GM12878 (cell line): ENCODE measurements around the gene SLC12A7. TPM values are rescaled to one million over a fixed set of nuclear protein-coding genes. Genes with fewer than 3 reads are reported as not detected.
A peak's percentile ranks its signal among the peaks of the same experiment; 100 is the strongest.

Experiments used
- ATAC-seq: fragments of 200-7000 bp; cut with Tn5 transposase; 3 replicates; pipeline ENCODE4 v1.9.1; 2020; ENCODE audit warnings: mild to moderate bottlenecking, moderate library complexity
- BruUV-seq: library from RNA; stranded (reverse); fragments of 400-500 nt; replicated peaks from 2 replicates; lab custom pipeline; 2021; lab: Mats Ljungman, UMichigan
- CTCF ChIA-PET: fragments of 300-600 bp; sonication (Branson Sonifier 250); formaldehyde crosslinking; extraction: SDS; loops from one replicate; lab custom pipeline; 2021; ENCODE audit warnings: inconsistent platforms; lab: Yijun Ruan, JAX
- POLR2A ChIA-PET: fragments of 350-600 bp; formaldehyde crosslinking; extraction: SDS; loops from one replicate; lab custom pipeline; 2021; ENCODE audit warnings: inconsistent platforms; lab: Charles Lee
- RAD21 ChIA-PET: fragments of 300-600 bp; sonication (Branson Sonifier 250); formaldehyde crosslinking; loops from one replicate; lab custom pipeline; 2023; ENCODE audit warnings: antibody characterized with exemption; ENCODE audit not compliant: unreplicated experiment; lab: Charles Lee
- SMC1A ChIA-PET: fragments of 300-600 bp; sonication (Branson Sonifier 250); formaldehyde crosslinking; loops from one replicate; lab custom pipeline; 2023; ENCODE audit not compliant: unreplicated experiment, uncharacterized antibody; lab: Charles Lee
- DNase-seq: peaks from one replicate; pipeline ENCODE4 v3.0.0-alpha.2; 2011; ENCODE audit warnings: low read depth, low spot score
- FAIRE-seq: peaks from 3 replicates; lab custom pipeline; 2011; peaks lifted over from hg19 to GRCh38; lab: Jason Lieb, UNC
- H2AFZ ChIP-seq: 2 replicates; pipeline ENCODE4 v1.6.0; 2011; ENCODE audit warnings: low read depth, low read length, control low read depth; ENCODE audit not compliant: control insufficient read depth
- H3K27ac ChIP-seq: 2 replicates; pipeline ENCODE4 v1.5.1; 2011; ENCODE audit warnings: control low read depth; ENCODE audit not compliant: control insufficient read depth, insufficient read depth
- H3K27me3 ChIP-seq, 2 experiments: replicated peaks in 1 of 2; 2 replicates each; pipeline versions ENCODE4 v1.6.0 to v1.6.1; 2011; ENCODE audit warnings: low read length in 1 of 2; ENCODE audit not compliant: control insufficient read depth in 2 of 2, insufficient read depth in 2 of 2
- H3K36me3 ChIP-seq, 2 experiments: 2 replicates each; pipeline ENCODE4 v1.5.1; 2011; ENCODE audit warnings: low read length in 1 of 2; ENCODE audit not compliant: control insufficient read depth in 2 of 2, insufficient read depth in 2 of 2
- H3K4me1 ChIP-seq: 2 replicates; pipeline ENCODE4 v1.6.1; 2011; ENCODE audit warnings: mild to moderate bottlenecking, low read length, moderate library complexity, mixed read lengths; ENCODE audit not compliant: control insufficient read depth, insufficient read depth
- H3K4me2 ChIP-seq: 2 replicates; pipeline ENCODE4 v1.6.0; 2011; ENCODE audit warnings: control low read depth; ENCODE audit not compliant: control insufficient read depth, insufficient read depth
- H3K4me3 ChIP-seq: fragments of 200-600 bp; sonication (generic); 2 replicates; pipeline ENCODE4 v1.5.1; 2016
- H3K79me2 ChIP-seq: 2 replicates; pipeline ENCODE4 v1.6.0; 2011; ENCODE audit warnings: low read length; ENCODE audit not compliant: control insufficient read depth, insufficient read depth
- H3K9ac ChIP-seq: 2 replicates; pipeline ENCODE4 v1.8.0; 2011; ENCODE audit warnings: low read length, control low read depth, mixed read lengths; ENCODE audit not compliant: control insufficient read depth, insufficient read depth
- H3K9me3 ChIP-seq: replicated peaks from 3 replicates; pipeline ENCODE4 v1.5.1; 2011; ENCODE audit warnings: mild to moderate bottlenecking, low read length; ENCODE audit not compliant: control insufficient read depth, insufficient read depth
- H4K20me1 ChIP-seq: 2 replicates; pipeline ENCODE4 v1.6.0; 2011; ENCODE audit not compliant: control insufficient read depth, insufficient read depth
- BHLHE40 ChIP-seq, 2 experiments: fragments of 450-650 bp in 1 of 2; IDR thresholded peaks; 2 replicates each; pipeline ENCODE4 v1.6.1; 2011 to 2017; ENCODE audit warnings: low read depth in 2 of 2, borderline replicate concordance in 1 of 2, improper control_type of control experiment in 1 of 2, low read length in 1 of 2, mild to moderate bottlenecking in 1 of 2
- CREB1 ChIP-seq: IDR thresholded peaks from 2 replicates; pipeline ENCODE4 v1.6.1; 2012; ENCODE audit warnings: low read depth, mild to moderate bottlenecking, inconsistent platforms
- GATAD2B ChIP-seq: fragments of 450-650 bp; conservative IDR thresholded peaks from 2 replicates; pipeline ENCODE4 v1.6.1; 2017; ENCODE audit warnings: low read depth, mild to moderate bottlenecking, moderate library complexity
- KAT2A ChIP-seq: conservative IDR thresholded peaks from 2 replicates; pipeline ENCODE4 v1.6.1; 2011; ENCODE audit warnings: low read depth, low read length; ENCODE audit not compliant: control insufficient read depth
- MTA2 ChIP-seq: fragments of 450-650 bp; IDR thresholded peaks from 2 replicates; pipeline ENCODE4 v1.6.1; 2016; ENCODE audit warnings: low read depth, mild to moderate bottlenecking, moderate library complexity
- MTA3 ChIP-seq: IDR thresholded peaks from 2 replicates; pipeline ENCODE4 v1.6.1; 2012; ENCODE audit warnings: low read length, inconsistent platforms, borderline replicate concordance
- POLR2AphosphoS5 ChIP-seq: IDR thresholded peaks from 2 replicates; pipeline ENCODE4 v1.6.1; 2011; ENCODE audit warnings: mild to moderate bottlenecking, low read length, inconsistent platforms
- POU2F2 ChIP-seq: IDR thresholded peaks from 3 replicates; pipeline ENCODE4 v1.6.1; 2011; ENCODE audit warnings: low read depth, mild to moderate bottlenecking, low read length, borderline replicate concordance
- SREBF1 ChIP-seq: IDR thresholded peaks from 2 replicates; pipeline ENCODE4 v1.6.1; 2012; ENCODE audit warnings: mild to moderate bottlenecking, low read length
- STAT1 ChIP-seq: fragments of 450-650 bp; conservative IDR thresholded peaks from 2 replicates; pipeline ENCODE4 v1.6.1; 2014; ENCODE audit warnings: antibody characterized with exemption, mild to moderate bottlenecking
- WGBS: methylation state at CpG from one replicate; pipeline ENCODE4 v1.1.6; 2016; ENCODE audit warnings: low lambda C conversion rate; ENCODE audit not compliant: insufficient replicate concordance, insufficient coverage; ENCODE audit errors: missing lambda C conversion rate; 5-methylcytosine and 5-hydroxymethylcytosine counted together
- in situ Hi-C: fragments of 300-500 bp; cut with MboI; formaldehyde crosslinking; loops from 9 replicates; pipeline ENCODE4 v1.14.3; 2018; ENCODE audit warnings: mixed read lengths
- intact Hi-C: fragments of 100-400 bp; cut with micrococcal nuclease; formaldehyde crosslinking; loops from one replicate; pipeline ENCODE4 v1.14.2; 2022; ENCODE audit not compliant: unreplicated experiment
- polyA plus RNA-seq, 11 experiments: library from polyadenylated mRNA; depleted of rRNA in 4 of 11; unstranded in 6 of 11; stranded (reverse) in 5 of 11; fragments of >200 nt; fragmentation: Nextera tagmentation in 4 of 11; fragmentation: Illumina TruSeq in 1 of 11; extraction: Ambion mirVana in 4 of 11; extraction: Trizol in 1 of 11; gene quantifications; 1 replicate in 1 of 11; 2 replicates in 10 of 11; pipeline versions ENCODE4 v1.2.1 to v1.2.3, GENCODE V29; 2011 to 2016; ENCODE audit warnings: inconsistent platforms in 2 of 11, missing spikeins in 2 of 11, low read depth in 1 of 11
- total RNA-seq, 4 experiments: library from RNA; depleted of rRNA in 3 of 4; stranded (reverse); fragments of >200 nt in 3 of 4; fragmentation: Illumina TruSeq in 1 of 4; extraction: Trizol in 1 of 4; gene quantifications; 2 replicates each; pipeline versions ENCODE4 v1.2.1 to v1.2.3, GENCODE V29; 2013 to 2021

SLC12A7 gene
- total and polyA plus RNA-seq, 10 of the 15 experiments (the other 5 are each of a cell fraction or from before 2014, with no cell fraction given): 0.10 to 10.0 (median 2.9) TPM

GRCh38 chr5:1128977-1129710 lies 17.3 kb upstream of the SLC12A7 start:
- WGBS: 37% methylated on average over 24 of the region's 24 CpGs

GRCh38 chr5:1127959-1128785 lies 16.3 kb upstream of the SLC12A7 start:
- ChIA-PET POLR2A (no interaction called here), SMC1A (no interaction called here), RAD21 (interaction anchor here (1.2 kb wide), 1 partner anchor 23 kb away, joined by 3 read pairs; no protein-coding TSS in a partner anchor), CTCF (interaction anchor here (0.5 kb wide), 1 partner anchor 10 kb away, joined by 3 read pairs; no protein-coding TSS in a partner anchor)
- no peaks in the 10 kb centered on the region for H3K9me3 ChIP-seq
- WGBS: 61% methylated on average over 20 of the region's 20 CpGs
- intact Hi-C loops (no loop called here), in situ Hi-C loops (no loop called here)
- no peak overlapping the region for H3K27ac ChIP-seq
- no peak overlapping the region for H3K4me3 ChIP-seq
- no TSS peak for BruUV-seq
- no peaks in the 10 kb centered on the region for H3K79me2 ChIP-seq
- ATAC-seq (no peak), FAIRE-seq (no peak), DNase-seq (no peak)
- no peak overlapping the region for H3K9ac ChIP-seq
- no peak overlapping the region for H3K4me2 ChIP-seq
- no peaks in the 10 kb centered on the region for H3K27me3 ChIP-seq
- TF ChIP-seq MTA3 (no peak), POLR2AphosphoS5 (no peak), POU2F2 (no peak), BHLHE40 (IDR thresholded peaks at IDR 0.05; ENCODE audit: borderline replicate concordance in 1 of 2, low read depth in 2 of 2, low read length in 1 of 2) (0 out of 4 replicates have a peak, but pooled peaks of 1 of the 2 experiments have one; percentile 17), STAT1 (no peak), MTA2 (no peak)
- H4K20me1 ChIP-seq: no peaks in the 10 kb centered on the region
- H3K36me3 ChIP-seq: no peaks in the 10 kb centered on the region
- peaks cover 1% of the 10 kb centered on the region for H3K4me1 ChIP-seq
- H2AFZ ChIP-seq: no peak overlapping the region

More at GRCh38 chr5:1128977-1129710, 17.3 kb upstream of the SLC12A7 start:
- no peak overlapping the region for H3K9ac ChIP-seq
- no peaks in the 10 kb centered on the region for H4K20me1 ChIP-seq
- H3K4me1 ChIP-seq: peaks cover 9% of the 10 kb centered on the region
- intact Hi-C loops: no loop called here
- no peak overlapping the region for H3K27ac ChIP-seq
- H3K9me3 ChIP-seq: no peaks in the 10 kb centered on the region
- no peak for FAIRE-seq
- no peak for TF ChIP-seq GATAD2B
- no peak for TF ChIP-seq KAT2A
- TF ChIP-seq CREB1: no peak
- no peak for TF ChIP-seq SREBF1
- TF ChIP-seq, all 136 proteins: peak for 0
- no TSS peak for BruUV-seq
- CTCF ChIA-PET: interaction anchor here (1.0 kb wide), 1 partner anchor 21 kb away, joined by 4 read pairs; no protein-coding TSS in a partner anchor
- H3K36me3 ChIP-seq: no peaks in the 10 kb centered on the region
- H3K27me3 ChIP-seq: no peaks in the 10 kb centered on the region
- no peak overlapping the region for H2AFZ ChIP-seq
- H3K4me3 ChIP-seq: no peak overlapping the region
- no peak overlapping the region for H3K4me2 ChIP-seq
- SMC1A ChIA-PET: no interaction called here
- no peak for ATAC-seq
- RAD21 ChIA-PET: interaction anchor here (1.0 to 7.1 kb wide), 2 partner anchors 11 to 21 kb away, joined by 4 to 78 read pairs; no protein-coding TSS in a partner anchor
- DNase-seq: no peak
- POLR2A ChIA-PET: interaction anchor here (0.7 kb wide), 1 partner anchor 10 kb away, joined by 4 read pairs; no protein-coding TSS in a partner anchor
- in situ Hi-C loops: no loop called here
- no peaks in the 10 kb centered on the region for H3K79me2 ChIP-seq
